A549 (cell line): Measurements from ENCODE around the gene SUV39H2. TPM values are rescaled to one million over a fixed set of nuclear protein-coding genes. Genes with fewer than 3 reads are reported as not detected.

Source experiments
- ATAC-seq, 2 experiments: fragments of 200-7000 bp in 1 of 2; fragments of >200 bp in 1 of 2; cut with Nextera tagmentation in 1 of 2; cut with Tn5 transposase in 1 of 2; 3 replicates each; pipeline versions ENCODE4 v1.8.0 to v1.9.1; 2018 to 2020; ENCODE audit warnings: mild to moderate bottlenecking in 1 of 2, moderate library complexity in 1 of 2
- CTCF ChIA-PET: fragments of 300-600 bp; sonication (Branson Sonifier 250); formaldehyde crosslinking; extraction: SDS; loops from one replicate; lab custom pipeline; 2021; ENCODE audit warnings: antibody characterized with exemption, inconsistent platforms; lab: Yijun Ruan, JAX
- POLR2A ChIA-PET: fragments of 350-600 bp; formaldehyde crosslinking; extraction: SDS; loops from one replicate; lab custom pipeline; 2021; ENCODE audit warnings: antibody characterized with exemption, inconsistent platforms; lab: Yijun Ruan, JAX
- DNase-seq, 2 experiments: peaks; one replicate each; pipeline versions ENCODE4 v3.0.0 to v3.0.0-alpha.2; 2011 to 2016; ENCODE audit warnings: low read depth in 1 of 2, low spot score in 1 of 2
- FAIRE-seq: peaks from 2 replicates; lab custom pipeline; 2011; peaks lifted over from hg19 to GRCh38; lab: Jason Lieb, UNC
- H3K27ac ChIP-seq, 2 experiments: fragments of >200 bp; sonication (Bioruptor Twin); formaldehyde crosslinking; 3 replicates each; pipeline ENCODE4 v1.5.1; 2016 to 2017
- H3K4me1 ChIP-seq: fragments of >200 bp; sonication (Bioruptor Twin); formaldehyde crosslinking; 3 replicates; pipeline ENCODE4 v1.6.1; 2016
- H3K4me2 ChIP-seq: fragments of >200 bp; sonication (Bioruptor Twin); formaldehyde crosslinking; 3 replicates; pipeline ENCODE4 v1.6.1; 2016
- H3K4me3 ChIP-seq: fragments of >200 bp; sonication (Bioruptor Twin); formaldehyde crosslinking; 3 replicates; pipeline ENCODE4 v1.5.1; 2016
- H3K9me3 ChIP-seq: fragments of >200 bp; sonication (Bioruptor Twin); formaldehyde crosslinking; 3 replicates; pipeline ENCODE4 v1.6.1; 2016
- ATOH8 ChIP-seq: fragments of 250-450 bp; sonication (Bioruptor Pico); IDR thresholded peaks from 2 replicates; pipeline ENCODE4 v1.5.0; 2020; ENCODE audit warnings: low read depth, mild to moderate bottlenecking, moderate library complexity
- BCL3 ChIP-seq: fragments of >200 bp; sonication (Bioruptor Twin); formaldehyde crosslinking; IDR thresholded peaks from 3 replicates; pipeline ENCODE4 v1.6.1; 2016
- BHLHE40 ChIP-seq: IDR thresholded peaks from 2 replicates; pipeline ENCODE4 v1.6.1; 2012; ENCODE audit warnings: low read depth, low read length, inconsistent platforms
- CBX8 ChIP-seq: fragments of 200-600 bp; sonication (generic); IDR thresholded peaks from 2 replicates; pipeline ENCODE4 v1.6.1; 2016
- CHD2 ChIP-seq: fragments of 150-350 bp; IDR thresholded peaks from 2 replicates; pipeline ENCODE4 v1.6.1; 2014; ENCODE audit warnings: low read length; ENCODE audit not compliant: partially characterized antibody
- E2F6 ChIP-seq: IDR thresholded peaks from 2 replicates; pipeline ENCODE4 v1.6.1; 2012; ENCODE audit warnings: low read depth, borderline replicate concordance
- ELK1 ChIP-seq: fragments of 150-350 bp; IDR thresholded peaks from 2 replicates; pipeline ENCODE4 v1.6.1; 2014; ENCODE audit warnings: low read depth, mild to moderate bottlenecking, low read length
- EP300 ChIP-seq, 2 experiments: fragments of >200 bp; sonication (Bioruptor Twin); formaldehyde crosslinking; IDR thresholded peaks; 2 replicates in 1 of 2; 3 replicates in 1 of 2; pipeline ENCODE4 v1.6.1; 2016 to 2017
- ESRRA ChIP-seq: fragments of 150-350 bp; IDR thresholded peaks from 2 replicates; pipeline ENCODE4 v1.6.1; 2014; ENCODE audit warnings: mild to moderate bottlenecking, low read length, borderline replicate concordance
- FOSB ChIP-seq: fragments of 250-450 bp; sonication (Bioruptor Pico); IDR thresholded peaks from 2 replicates; pipeline ENCODE4 v1.5.0; 2020; ENCODE audit warnings: mild to moderate bottlenecking, moderate library complexity
- FOSL2 ChIP-seq, 2 experiments: fragments of 450-650 bp in 1 of 2; fragments of >200 bp in 1 of 2; sonication (Bioruptor Twin) in 1 of 2; formaldehyde crosslinking; IDR thresholded peaks; 2 replicates each; pipeline versions ENCODE4 v1.5.0 to v1.6.1; 2016 to 2020; ENCODE audit warnings: mild to moderate bottlenecking in 1 of 2, moderate library complexity in 1 of 2
- HES2 ChIP-seq: fragments of >200 bp; sonication (Bioruptor Twin); formaldehyde crosslinking; IDR thresholded peaks from 2 replicates; pipeline ENCODE4 v1.6.1; 2016
- HMGXB4 ChIP-seq: fragments of 250-450 bp; sonication (Bioruptor Pico); IDR thresholded peaks from 2 replicates; pipeline ENCODE4 v1.5.0; 2021; ENCODE audit warnings: mild to moderate bottlenecking, moderate library complexity, borderline replicate concordance
- HOXA7 ChIP-seq: fragments of 250-450 bp; sonication (Bioruptor Pico); IDR thresholded peaks from 2 replicates; pipeline ENCODE4 v1.5.0; 2020; ENCODE audit warnings: mild to moderate bottlenecking, moderate library complexity
- JUN ChIP-seq, 2 experiments: fragments of >200 bp; sonication (Bioruptor Twin); formaldehyde crosslinking; IDR thresholded peaks; 2 replicates in 1 of 2; 3 replicates in 1 of 2; pipeline ENCODE4 v1.6.1; 2016 to 2017
- JUNB ChIP-seq: fragments of >200 bp; sonication (Bioruptor Twin); formaldehyde crosslinking; IDR thresholded peaks from 2 replicates; pipeline ENCODE4 v1.6.1; 2016
- KDM1A ChIP-seq: fragments of 200-600 bp; sonication (generic); IDR thresholded peaks from 2 replicates; pipeline ENCODE4 v1.6.1; 2016; ENCODE audit warnings: low read depth, mild to moderate bottlenecking
- KDM5A ChIP-seq: fragments of 200-600 bp; sonication (generic); IDR thresholded peaks from 2 replicates; pipeline ENCODE4 v1.6.1; 2016; ENCODE audit warnings: antibody characterized with exemption, mild to moderate bottlenecking
- POLR2A ChIP-seq: IDR thresholded peaks from 2 replicates; pipeline ENCODE4 v1.6.1; 2012; ENCODE audit warnings: mild to moderate bottlenecking, low read length
- POLR2AphosphoS2 ChIP-seq: conservative IDR thresholded peaks from 2 replicates; pipeline ENCODE4 v1.6.1; 2012; ENCODE audit warnings: low read length, improper control_type of control experiment, inconsistent platforms
- REST ChIP-seq: fragments of 200-600 bp; sonication (generic); IDR thresholded peaks from 2 replicates; pipeline ENCODE4 v1.6.1; 2016; ENCODE audit warnings: antibody characterized with exemption, mild to moderate bottlenecking, moderate library complexity
- RNF2 ChIP-seq: fragments of 200-600 bp; sonication (generic); IDR thresholded peaks from 2 replicates; pipeline ENCODE4 v1.6.1; 2016; ENCODE audit warnings: low read depth, mild to moderate bottlenecking, antibody characterized with exemption, moderate library complexity, borderline replicate concordance
- SMC3 ChIP-seq: fragments of >200 bp; sonication (Bioruptor Twin); formaldehyde crosslinking; IDR thresholded peaks from 3 replicates; pipeline ENCODE4 v1.6.1; 2018; ENCODE audit warnings: inconsistent platforms
- TP53 ChIP-seq: fragments of 250-450 bp; sonication (Bioruptor Pico); IDR thresholded peaks from 2 replicates; pipeline ENCODE4 v1.5.0; 2021; ENCODE audit warnings: mild to moderate bottlenecking, moderate library complexity
- ZC3H11A ChIP-seq: fragments of 450-650 bp; IDR thresholded peaks from 2 replicates; pipeline ENCODE4 v1.6.1; 2014; ENCODE audit warnings: antibody characterized with exemption, mild to moderate bottlenecking
- ZFP36 ChIP-seq: fragments of 450-650 bp; IDR thresholded peaks from 2 replicates; pipeline ENCODE4 v1.6.1; 2014; ENCODE audit warnings: borderline replicate concordance; ENCODE audit not compliant: partially characterized antibody
- ZSCAN20 ChIP-seq: fragments of 250-450 bp; sonication (Bioruptor Pico); IDR thresholded peaks from 2 replicates; pipeline ENCODE4 v1.8.0; 2022; ENCODE audit warnings: mild to moderate bottlenecking, moderate library complexity
- WGBS: methylation state at CpG from one replicate; pipeline ENCODE4 v1.1.6; 2017; ENCODE audit errors: missing lambda C conversion rate; 5-methylcytosine and 5-hydroxymethylcytosine counted together
- polyA plus RNA-seq, 4 experiments: library from polyadenylated mRNA; depleted of rRNA in 3 of 4; stranded (reverse); fragments of >200 nt; fragmentation: RNase III in 1 of 4; extraction: RNeasy Plus Mini Kit Qiagen cat#74134 plus additional on column Dnase treatment in 1 of 4; gene quantifications; 2 replicates in 3 of 4; 3 replicates in 1 of 4; pipeline ENCODE4 v1.2.3, GENCODE V29; 2011 to 2017

Gene SUV39H2
- polyA plus RNA-seq, 2 of the 4 experiments (the other 2 are of a cell fraction) = 23.2 to 24.0 TPM

- H3K4me3 ChIP-seq = no peak overlapping the region
- POLR2A ChIA-PET = no interaction called here
- TF ChIP-seq CHD2 (no peak), HMGXB4 (CRISPR knock-in tag) (no peak), HES2 (no peak), ZSCAN20 (no peak), POLR2AphosphoS2 (no peak), ATOH8 (CRISPR knock-in tag) (no peak), BHLHE40 (no peak), ESRRA (no peak), FOSL2 (IDR thresholded peaks at IDR 0.05) (no peak), FOSL2 (CRISPR knock-in tag; IDR thresholded peaks at IDR 0.05) (no peak), ZFP36 (no peak), ELK1 (no peak), KDM5A (no peak), E2F6 (no peak)
- TF ChIP-seq, all 56 proteins: peak for 0
- CTCF ChIA-PET = no interaction called here
- DNase-seq (no peak), FAIRE-seq (no peak), ATAC-seq (no peak)
- H3K4me2 ChIP-seq = no peak overlapping the region
- H3K4me1 ChIP-seq = peaks cover 7% of the 10 kb centered on the region; the same call in 1 of the 3 replicates
- no peak overlapping the region for H3K27ac ChIP-seq
- peaks cover 33% of the 10 kb centered on the region for H3K9me3 ChIP-seq
- WGBS = 76% methylated on average over 3 of the region's 3 CpGs
These were observed 40.3 kb downstream of the SUV39H2 start for GRCh38 chr10:14918964-14919363.

- no peak overlapping the region for H3K4me3 ChIP-seq
- WGBS = 91% methylated on average over 7 of the region's 7 CpGs
- H3K27ac ChIP-seq = no peak overlapping the region
- H3K4me1 ChIP-seq = peaks cover 7% of the 10 kb centered on the region; the same call in 1 of the 3 replicates
- ChIA-PET CTCF (no interaction called here), POLR2A (no interaction called here)
- no peaks in the 10 kb centered on the region for H3K9me3 ChIP-seq
- FAIRE-seq = no peak
- no peak overlapping the region for H3K4me2 ChIP-seq
- ATAC-seq = peak in 1 of 2 experiments; percentile 34; a peak in 3 of 6 replicates
- peak in 1 of 2 experiments; percentile 17 for DNase-seq
- no peak for TF ChIP-seq SMC3
- no peak for TF ChIP-seq CBX8
- no peak for TF ChIP-seq RNF2
- TF ChIP-seq JUNB = no peak
- TF ChIP-seq ZSCAN20 = no peak
- TF ChIP-seq BCL3 = no peak
- TF ChIP-seq ZC3H11A = no peak
- TF ChIP-seq FOSB (CRISPR knock-in tag) = no peak
- no peak for TF ChIP-seq KDM1A
- no peak for TF ChIP-seq POLR2A
- no peak for TF ChIP-seq ELK1
- TF ChIP-seq KDM5A = no peak
- no peak for TF ChIP-seq JUN (IDR thresholded peaks at IDR 0.05)
- no peak for TF ChIP-seq HOXA7 (CRISPR knock-in tag)
- no peak for TF ChIP-seq ESRRA
- TF ChIP-seq REST = no peak
- no peak for TF ChIP-seq TP53 (CRISPR knock-in tag)
- no peak for TF ChIP-seq EP300 (IDR thresholded peaks at IDR 0.05)
These were observed 45.3 kb downstream of the SUV39H2 start for GRCh38 chr10:14924013-14924412.
